Measurements from ENCODE around the gene TMUB2.
A peak's percentile ranks its signal among the peaks of the same experiment; 100 is the strongest.

TMUB2 gene

DNA sequence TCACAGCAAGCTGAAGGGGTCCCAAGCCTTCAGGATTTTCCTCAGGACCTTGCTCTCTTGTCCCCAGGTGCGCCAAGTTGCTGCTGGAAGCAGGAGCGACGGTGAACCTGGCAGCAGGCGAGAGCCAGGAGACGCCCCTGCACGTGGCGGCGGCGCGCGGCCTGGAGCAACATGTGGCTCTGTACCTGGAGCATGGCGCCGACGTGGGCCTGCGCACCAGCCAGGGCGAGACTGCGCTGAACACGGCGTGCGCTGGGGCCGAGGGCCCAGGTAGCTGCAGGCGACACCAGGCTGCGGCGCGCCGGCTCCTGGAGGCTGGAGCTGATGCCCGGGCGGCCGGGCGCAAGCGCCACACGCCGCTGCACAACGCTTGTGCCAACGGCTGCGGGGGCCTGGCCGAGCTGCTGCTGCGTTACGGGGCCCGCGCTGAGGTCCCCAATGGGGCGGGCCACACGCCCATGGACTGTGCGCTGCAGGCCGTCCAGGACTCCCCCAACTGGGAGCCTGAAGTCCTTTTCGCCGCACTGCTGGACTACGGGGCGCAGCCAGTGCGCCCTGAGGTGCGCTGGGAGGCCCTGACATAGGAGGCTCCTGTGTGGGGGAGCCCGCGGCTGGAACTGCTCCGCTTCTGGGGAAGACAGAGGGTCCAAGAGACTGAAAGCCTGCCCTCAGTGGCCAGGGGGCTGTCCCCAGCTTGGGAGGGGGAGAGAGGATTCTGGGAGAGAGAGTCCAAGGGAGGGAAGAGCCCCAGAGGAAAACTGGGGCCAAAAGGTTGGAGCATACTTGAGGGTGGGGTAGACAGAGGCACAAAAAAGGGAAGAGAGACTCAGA is 9.9 kb upstream of the TMUB2 start:
- no peak for DNase-seq (ENCODE audit: low read depth)

DNA sequence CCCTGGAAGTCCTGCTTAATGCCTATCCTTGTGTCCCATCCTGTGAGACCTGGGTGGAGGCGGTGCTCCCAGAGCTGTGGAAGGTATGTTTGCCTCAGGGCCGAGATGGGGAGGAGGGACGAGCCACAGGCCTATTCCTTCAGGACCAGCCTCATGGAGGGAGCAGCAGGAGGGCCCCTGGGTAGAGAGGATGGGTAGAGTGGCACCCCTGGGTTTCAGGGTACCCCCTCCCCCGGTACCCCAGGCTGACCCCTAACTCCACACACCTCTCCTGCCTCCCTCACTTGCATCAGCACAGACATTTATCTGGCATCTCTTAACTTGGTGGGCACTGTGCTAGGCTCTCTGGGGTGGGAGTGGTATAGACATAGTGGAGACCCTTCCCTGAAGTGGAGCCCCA is 9.1 kb upstream of the TMUB2 start:
- DNase-seq (ENCODE audit: low read depth), result no peak

DNA sequence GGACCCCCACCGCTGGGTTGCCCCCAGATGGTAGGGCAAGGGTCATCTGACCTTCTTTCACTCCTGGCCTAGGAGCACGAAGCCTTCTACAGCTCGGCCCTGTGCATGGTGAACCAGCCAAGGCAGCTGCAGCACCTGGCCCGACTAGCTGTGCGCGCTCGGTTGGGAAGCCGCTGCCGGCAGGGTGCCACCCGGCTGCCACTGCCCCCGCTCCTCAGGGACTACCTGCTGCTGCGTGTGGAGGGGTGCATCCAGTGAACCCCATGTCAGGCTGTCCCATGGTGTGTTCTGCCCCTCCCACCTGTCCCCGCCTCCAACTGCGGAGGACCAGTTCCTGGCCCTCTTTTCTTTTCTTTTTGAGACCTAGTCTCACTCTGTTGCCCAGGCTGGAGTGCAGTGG is 8.6 kb upstream of the TMUB2 start:
- DNase-seq (ENCODE audit: low read depth), result no peak

DNA sequence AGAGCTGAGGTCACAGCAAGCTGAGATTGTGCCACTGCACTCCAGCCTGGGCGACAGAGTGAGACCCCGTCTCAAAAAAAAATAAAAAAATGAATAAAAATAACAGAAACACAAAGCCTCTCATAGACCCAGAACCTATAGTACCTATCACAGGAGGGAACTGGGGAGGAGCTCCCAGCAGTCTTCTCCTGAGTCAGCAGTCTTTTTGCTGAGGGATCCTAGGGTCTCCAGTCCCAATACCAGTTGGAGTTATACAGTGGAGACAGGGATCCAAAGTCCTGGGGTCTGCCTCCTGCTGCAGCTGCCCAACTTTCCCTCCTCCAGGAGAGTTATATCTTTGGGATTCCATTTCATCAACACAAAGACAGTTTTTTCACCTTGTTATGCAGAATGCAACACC is 3.7 kb upstream of the TMUB2 start:
- no peak for DNase-seq (ENCODE audit: low read depth)

DNA sequence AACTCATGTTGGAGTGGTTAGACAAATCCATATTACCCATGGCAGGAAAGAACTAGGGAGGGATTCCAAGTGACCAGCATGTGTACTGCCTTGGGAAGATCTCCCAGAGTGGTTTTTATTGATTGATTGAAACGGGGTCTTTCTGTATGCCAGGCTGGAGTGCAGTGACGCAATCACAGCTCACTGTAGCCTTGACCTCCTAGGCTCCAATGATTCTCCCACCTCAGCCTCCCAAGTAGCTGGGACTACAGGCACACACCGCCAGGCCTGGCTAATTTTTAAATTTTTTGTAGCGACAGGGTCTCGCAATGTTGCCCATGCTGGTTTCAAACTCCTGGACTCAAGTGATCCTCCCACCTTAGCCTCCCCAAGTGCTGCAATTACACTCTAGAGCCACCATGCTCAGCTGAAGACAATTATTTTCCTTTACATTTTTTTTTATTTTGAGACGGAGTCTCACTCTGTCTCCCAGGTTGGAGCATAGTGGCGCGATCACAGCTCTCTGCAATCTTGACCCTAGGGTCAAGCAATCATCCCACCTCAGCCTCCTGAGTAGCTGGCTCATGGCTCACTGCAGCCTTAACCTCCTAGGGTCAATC is 2.5 kb upstream of the TMUB2 start:
- no peak for DNase-seq (ENCODE audit: low read depth)

DNA sequence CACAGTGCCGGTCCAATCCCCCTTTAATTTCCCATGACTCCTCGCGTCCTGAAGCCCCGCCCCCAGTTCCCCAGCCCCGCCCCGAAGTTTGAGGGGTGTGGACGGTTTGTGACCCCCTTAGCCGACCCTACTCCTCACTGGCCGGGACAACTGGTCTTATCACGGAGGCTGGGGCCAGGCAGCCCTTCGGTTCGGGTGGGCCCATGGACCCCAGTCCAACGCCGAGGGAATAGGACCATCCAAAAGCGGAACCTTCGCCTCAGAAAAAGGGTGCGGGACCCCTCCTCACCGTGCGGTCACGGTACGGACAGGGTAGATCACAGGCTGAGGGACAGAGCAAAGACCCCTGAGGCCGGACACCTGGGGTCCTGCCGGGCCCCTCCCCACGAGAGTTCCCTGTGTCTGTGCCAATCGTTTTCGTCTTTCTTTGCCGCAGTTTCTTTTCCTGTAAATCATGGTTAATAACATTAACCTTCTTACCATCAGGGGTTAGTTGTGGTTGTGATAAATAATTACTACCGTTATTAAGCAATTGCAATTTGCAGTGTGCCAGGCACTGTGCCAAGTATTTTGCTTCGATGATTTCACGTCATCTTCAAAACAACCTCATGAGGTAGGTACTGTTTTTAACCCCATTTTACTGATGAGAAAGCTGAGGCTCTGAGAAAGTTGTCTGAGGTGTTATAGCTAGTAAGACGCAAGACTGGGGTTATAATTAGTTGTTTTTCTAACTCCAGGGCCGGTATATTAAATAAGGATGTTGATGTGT is 543 bp downstream of the TMUB2 start:
- peak; percentile 60 for DNase-seq (ENCODE audit: low read depth)

DNA sequence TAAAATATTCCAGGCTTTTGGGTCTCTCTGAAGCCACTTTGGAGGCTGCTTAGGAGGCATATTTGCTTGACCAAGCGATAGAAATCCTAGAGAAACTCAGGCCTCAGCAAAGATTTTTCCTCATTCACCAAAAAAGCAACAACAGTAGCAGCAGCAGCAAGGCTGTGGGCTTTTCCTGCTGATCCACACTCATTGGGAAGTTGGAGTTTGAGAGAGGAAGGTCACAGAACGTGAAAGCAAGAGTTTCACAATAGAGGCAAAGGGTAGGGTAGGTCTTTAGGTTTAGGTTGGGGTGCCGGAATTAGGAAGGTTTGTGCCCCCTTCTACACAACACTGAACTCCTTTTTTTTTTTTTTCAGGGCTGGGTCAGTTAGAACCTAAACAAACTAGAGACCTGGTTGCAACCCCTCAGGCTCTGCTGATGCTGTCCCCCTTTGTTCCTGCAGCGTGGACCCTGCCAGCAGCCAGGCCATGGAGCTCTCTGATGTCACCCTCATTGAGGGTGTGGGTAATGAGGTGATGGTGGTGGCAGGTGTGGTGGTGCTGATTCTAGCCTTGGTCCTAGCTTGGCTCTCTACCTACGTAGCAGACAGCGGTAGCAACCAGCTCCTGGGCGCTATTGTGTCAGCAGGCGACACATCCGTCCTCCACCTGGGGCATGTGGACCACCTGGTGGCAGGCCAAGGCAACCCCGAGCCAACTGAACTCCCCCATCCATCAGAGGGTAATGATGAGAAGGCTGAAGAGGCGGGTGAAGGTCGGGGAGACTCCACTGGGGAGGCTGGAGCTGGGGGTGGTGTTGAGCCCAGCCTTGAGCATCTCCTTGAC is 2.0 kb downstream of the TMUB2 start:
- no peak for DNase-seq (ENCODE audit: low read depth)

DNA sequence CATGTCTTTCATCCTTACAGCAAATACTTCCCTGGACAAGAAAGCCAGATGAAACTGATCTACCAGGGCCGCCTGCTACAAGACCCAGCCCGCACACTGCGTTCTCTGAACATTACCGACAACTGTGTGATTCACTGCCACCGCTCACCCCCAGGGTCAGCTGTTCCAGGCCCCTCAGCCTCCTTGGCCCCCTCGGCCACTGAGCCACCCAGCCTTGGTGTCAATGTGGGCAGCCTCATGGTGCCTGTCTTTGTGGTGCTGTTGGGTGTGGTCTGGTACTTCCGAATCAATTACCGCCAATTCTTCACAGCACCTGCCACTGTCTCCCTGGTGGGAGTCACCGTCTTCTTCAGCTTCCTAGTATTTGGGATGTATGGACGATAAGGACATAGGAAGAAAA is 3.7 kb downstream of the TMUB2 start:
- DNase-seq (ENCODE audit: low read depth), result no peak

DNA sequence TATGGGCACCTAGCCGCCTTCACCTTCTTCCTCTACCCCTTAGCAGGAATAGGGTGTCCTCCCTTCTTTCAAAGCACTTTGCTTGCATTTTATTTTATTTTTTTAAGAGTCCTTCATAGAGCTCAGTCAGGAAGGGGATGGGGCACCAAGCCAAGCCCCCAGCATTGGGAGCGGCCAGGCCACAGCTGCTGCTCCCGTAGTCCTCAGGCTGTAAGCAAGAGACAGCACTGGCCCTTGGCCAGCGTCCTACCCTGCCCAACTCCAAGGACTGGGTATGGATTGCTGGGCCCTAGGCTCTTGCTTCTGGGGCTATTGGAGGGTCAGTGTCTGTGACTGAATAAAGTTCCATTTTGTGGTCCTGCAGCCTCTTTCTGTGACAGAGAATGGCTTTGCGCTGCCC is 4.6 kb downstream of the TMUB2 start:
- DNase-seq (ENCODE audit: low read depth), result no peak

DNA sequence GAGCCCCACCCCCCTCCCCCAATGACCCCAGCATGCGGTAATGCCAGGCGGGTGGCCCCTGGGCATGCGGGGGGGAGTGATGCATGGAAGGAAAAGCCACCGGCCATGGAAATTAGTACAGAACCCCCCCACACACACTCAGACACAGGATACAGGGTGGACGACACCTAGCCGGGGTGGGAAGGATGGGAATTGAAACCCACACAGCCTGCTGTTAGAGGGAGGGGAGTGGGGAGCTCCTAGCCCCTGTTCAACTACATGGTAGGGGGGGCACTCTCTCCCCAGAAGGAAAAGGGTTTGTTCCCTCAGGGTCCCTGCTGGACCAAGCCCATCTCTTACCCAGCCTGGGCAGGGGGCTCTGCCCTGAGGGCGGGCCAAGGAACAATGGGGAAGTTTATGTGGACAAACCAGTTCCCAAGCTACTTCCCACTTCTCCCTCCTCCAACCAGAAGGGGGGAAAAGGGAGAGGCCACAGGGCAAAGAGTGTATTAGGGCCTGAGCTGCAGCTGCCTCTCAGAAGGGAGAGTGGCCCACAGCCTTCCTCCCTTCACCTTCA is 5.2 kb downstream of the TMUB2 start:
- no peak for DNase-seq (ENCODE audit: low read depth)

DNA sequence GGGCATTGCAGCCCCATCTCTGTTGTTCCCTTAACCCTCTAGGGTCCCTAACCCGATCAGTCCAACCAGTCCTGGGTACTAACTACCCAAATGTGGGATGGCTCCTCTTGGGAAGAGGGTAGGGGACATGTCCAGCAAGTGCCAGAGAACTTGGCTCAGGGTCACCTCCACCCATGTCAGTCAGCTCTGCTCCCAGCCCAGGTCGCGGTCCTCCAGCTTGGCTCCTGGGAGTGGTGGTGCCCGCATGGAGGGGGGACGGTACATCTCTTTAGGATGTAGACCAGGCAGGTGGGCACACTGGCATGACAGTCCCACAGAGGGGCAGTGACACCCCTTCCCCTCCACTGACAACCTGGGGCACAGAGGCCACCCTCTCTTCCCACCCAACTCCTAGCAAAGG is 6.0 kb downstream of the TMUB2 start:
- no peak for DNase-seq (ENCODE audit: low read depth)

DNA sequence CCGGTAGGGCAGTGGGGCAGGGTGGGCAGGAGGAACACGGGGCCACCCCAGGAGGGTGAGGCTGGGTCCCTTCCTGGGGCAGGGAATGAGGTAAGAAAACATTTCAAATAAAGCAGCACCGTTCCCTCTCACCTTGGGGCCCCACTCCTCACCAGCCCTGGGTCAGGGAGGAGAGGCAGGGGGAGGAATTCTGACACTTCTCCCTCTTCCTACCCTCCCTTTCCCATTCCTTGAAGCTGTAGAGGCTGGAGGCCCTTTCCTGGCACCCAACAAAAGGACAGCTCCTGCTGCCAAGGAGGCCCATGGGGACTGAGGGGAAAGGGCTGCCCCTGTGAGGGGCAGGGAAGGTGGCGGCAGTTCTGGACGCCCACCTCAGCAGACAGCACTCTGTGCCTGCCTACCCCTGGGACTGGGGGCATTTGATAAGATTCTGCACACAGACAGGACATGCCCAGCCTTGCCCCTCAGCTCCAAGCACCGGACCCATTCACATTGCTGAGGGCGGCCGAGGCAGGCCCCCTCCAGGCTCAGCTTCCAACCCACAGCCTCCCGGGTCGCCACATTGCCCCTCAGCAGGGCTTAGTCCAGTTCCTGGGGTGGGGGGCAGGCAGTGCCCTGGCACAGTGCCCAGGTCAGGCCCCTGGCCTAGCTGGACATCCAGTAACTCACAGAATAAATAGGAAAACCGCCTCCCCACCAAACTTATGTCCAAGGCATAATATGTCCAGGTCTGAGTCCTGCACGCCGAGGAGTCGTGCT is 6.7 kb downstream of the TMUB2 start:
- DNase-seq (ENCODE audit: low read depth), result no peak

DNA sequence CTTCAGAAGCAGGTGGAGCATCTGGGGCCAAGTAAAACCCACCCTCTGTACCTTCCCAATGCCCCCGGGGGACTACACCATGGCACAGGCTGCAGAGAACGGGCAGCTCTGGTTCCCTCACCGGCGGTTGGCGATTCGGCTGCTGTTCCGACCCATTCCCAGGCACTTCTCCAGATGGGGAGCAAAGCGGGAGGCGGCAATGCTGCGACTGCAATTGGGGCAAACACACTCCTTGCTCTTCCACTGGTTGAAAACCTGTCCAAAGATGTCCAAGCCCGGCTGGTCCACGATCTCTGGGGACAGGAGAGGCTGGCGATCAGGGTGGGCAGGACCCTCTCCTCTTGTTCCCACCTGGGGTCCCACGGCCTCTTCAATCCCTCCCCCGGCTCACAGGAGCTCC is 10.3 kb downstream of the TMUB2 start:
- DNase-seq (ENCODE audit: low read depth), result no peak

DNA sequence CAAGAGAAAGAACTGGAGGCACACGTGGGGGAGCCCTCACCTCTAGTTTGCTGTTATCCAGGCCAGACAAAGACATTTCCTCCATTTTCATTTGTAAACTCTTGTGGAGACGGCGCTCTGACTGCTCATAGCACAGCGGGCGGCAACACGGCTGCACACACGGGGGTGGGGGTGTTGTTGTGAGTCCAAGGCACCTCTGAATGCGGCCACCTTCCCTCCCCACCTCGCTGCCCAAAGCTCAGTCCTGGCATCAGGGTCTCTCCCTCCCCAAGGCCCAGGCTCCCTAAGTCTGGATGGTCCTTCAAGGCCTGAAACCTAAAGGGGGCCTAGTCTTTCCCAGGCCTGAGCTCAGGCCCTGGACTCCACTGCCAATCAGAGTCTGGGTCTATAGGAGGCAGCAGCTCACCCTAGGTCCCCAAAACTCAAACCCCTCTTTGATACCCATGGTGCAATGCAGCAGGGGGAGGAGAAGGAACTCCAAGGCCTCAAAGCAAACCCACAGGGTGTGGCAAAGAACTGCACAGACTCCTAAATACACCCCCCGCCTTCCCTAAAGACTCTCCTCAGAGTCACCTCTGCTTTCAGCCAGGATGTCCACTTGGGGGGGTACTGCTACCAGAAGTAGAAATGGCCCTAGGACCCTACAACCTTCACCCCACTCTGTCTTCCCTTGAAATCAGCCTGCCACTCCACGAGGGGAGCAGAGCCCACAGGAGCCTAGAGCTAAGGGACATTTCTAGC is 11.4 kb downstream of the TMUB2 start:
- peak; percentile 73 for DNase-seq (ENCODE audit: low read depth)

DNA sequence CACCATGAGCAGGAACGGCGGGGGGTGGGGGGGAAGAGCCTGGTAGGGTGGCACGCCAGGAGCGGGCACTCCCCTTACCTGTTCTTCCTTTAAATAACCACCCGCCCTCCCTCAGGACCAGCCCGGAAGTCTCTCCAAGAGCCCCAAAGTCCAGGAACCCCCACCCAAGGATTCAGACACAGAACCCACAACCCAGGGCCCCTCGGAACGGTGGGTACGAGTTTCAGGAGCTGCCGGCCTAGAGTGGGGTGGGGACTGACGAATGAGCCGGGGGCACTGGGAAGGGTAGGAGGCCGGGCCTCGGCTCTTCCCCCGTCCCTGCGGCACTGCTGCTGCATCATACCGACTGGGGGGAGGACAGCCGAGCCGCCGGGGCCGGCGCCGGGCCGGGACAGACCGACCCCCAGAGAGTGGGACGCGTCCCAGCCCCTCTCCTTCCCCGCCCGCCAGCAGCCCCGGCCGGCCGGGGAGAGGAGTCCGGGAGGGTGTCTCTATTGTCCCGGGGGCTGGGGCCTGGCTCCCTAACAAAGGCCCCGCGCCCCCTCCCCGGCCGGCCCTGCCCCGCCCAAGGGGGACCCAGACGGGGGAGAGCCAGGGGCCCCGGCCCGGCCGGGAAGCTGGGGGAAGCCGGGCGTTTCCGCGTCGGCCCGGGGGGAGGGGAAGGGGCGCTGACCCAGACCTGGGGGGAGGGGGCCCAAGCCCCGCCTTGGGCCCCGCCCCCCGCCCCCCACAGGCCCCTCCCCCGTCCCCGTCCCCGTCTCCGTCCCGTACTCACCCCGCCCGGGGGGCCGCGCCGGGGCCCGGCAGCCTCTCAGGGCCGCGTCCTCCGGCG is 12.2 kb downstream of the TMUB2 start:
- peak; percentile 53 for DNase-seq (ENCODE audit: low read depth)

DNA sequence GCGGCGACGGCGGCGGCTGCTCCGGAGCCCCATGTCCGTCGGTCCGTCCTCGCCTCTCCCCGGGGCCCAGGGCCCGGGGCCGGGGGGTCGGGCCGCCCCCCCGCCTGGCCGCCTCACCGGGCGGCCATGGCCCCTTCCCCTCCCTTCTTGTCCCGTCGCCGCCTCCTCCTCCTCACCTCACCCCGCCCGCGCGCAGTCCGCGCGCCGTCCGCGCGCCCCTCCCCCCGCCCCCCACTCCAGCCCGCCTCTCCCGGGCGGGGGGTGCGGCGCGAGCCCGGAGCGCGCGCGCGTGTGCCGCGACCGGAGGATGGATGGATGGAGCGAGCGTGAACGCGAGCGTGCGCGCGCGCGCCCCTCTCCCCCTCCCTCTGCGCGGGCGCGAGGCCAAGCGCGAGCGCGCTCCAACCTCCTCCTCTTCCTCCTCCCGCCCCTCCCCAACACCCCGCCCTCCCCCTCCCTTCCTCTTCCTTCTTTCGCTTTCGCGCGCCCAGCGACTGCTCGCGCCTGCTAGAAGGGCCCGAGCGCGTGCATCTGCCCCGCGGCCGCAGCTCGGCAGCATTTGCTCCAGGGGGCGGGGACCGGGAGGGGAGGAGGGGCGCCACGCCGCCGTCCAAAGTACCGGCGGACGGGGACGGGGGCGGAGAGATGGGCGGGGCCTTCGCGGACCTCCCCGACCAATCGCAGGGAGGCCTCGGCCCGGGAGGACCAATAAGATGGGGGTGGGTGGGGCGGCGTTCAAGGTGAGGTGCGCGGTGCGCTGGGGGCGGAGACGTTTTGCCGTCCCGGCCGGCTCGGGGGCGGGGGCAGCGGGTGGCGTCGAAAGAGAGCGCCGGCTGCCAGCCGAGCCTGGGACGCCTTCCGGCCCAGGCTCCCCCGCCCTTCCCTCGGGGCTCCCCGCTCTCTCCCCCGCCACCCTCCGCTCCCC is 13.0 kb downstream of the TMUB2 start, which contains the start of gene ATXN7L3:
Gene ATXN7L3 (minus strand): TSS at position 332 of the 925 bp plus-strand sequence. CDS start 1,814 bp downstream, outside the sequence.
- DNase-seq (ENCODE audit: low read depth), result peak; percentile 99

DNA sequence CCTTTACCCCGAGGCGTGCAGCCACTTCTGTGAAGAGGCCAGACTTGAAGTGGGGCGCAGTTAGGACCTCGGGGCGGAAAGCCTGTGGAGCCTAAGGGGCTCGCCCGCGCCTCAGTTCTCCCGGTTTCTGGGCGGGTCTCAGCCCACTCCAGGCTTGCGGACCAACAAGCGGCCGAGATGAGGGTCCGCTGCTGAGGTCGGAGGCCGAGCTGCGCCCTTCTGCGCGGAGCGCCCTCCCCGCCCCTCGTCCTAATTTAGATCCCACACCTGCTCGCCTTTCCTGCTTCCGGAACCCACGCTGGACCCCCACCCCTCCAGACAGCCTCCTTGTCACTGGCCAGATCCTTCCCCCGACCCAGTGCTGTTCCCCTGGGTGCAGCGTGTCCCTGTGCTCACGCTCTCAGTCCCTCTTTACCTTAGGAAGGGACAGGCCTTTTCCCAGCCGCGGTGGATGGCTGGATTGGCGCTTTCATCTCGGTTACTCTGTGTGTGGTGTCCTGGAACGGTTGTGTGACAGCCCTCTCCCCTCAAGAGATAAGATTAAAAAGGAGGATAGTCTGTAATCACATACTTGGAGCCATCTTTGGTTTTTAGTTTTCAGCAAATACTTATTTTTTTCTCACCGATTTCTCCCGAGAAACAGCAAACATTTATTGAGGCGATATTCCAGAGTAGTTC is 13.8 kb downstream of the TMUB2 start:
- no peak for DNase-seq (ENCODE audit: low read depth)

DNA sequence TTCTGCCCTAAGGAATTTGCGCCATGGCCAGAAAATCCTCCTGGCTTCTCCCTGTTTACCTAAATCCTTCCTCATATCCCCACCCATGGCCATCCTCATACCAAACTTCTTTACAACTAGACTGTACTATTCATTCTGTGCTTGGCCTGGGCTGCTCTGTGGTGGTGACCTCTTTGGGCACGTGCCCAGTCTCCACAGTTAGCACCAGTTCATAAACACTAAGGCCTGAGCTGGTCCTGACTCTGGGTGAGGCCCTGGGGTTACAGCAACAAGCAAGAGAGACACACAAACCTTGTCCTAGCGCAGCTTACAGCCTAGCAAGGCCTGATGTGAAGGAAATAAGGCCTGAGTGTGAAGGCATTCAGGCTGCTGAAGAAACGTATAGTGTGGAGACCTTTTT is 16.0 kb downstream of the TMUB2 start:
- DNase-seq (ENCODE audit: low read depth), result no peak
